OCI-LY7 (cell line): Measurements from ENCODE around the gene TPRG1L. TPM values are rescaled to one million over a fixed set of nuclear protein-coding genes. Genes with fewer than 3 reads are reported as not detected.

Experiments used
- BruUV-seq: library from RNA; stranded (reverse); fragments of 400-500 nt; replicated peaks from 2 replicates; lab custom pipeline; 2021; lab: Mats Ljungman, UMichigan
- CTCF ChIA-PET: fragments of 300-600 bp; sonication (Branson Sonifier 250); formaldehyde crosslinking; loops from one replicate; lab custom pipeline; 2022; ENCODE audit warnings: antibody characterized with exemption; ENCODE audit not compliant: unreplicated experiment; lab: Charles Lee
- POLR2A ChIA-PET: fragments of 300-600 bp; sonication (Branson Sonifier 250); formaldehyde crosslinking; loops from one replicate; lab custom pipeline; 2022; ENCODE audit warnings: antibody characterized with exemption; lab: Charles Lee
- DNase-seq: peaks from one replicate; pipeline ENCODE4 v3.0.0-alpha.2; 2015; ENCODE audit warnings: low spot score
- H2AFZ ChIP-seq: fragments of 200-600 bp; sonication (generic), shearing (Covaris generic); 2 replicates; pipeline ENCODE4 v1.6.1; 2014; ENCODE audit warnings: mild to moderate bottlenecking, antibody characterized with exemption, low read length, moderate library complexity
- H3K27ac ChIP-seq: fragments of 200-600 bp; sonication (generic); 2 replicates; pipeline ENCODE4 v1.5.1; 2014; ENCODE audit warnings: mixed run types, low read depth, mild to moderate bottlenecking, moderate library complexity, low read length, inconsistent platforms; ENCODE audit not compliant: poor library complexity, severe bottlenecking
- H3K36me3 ChIP-seq: fragments of 200-600 bp; sonication (generic); 2 replicates; pipeline ENCODE4 v1.6.1; 2014; ENCODE audit warnings: mild to moderate bottlenecking, antibody characterized with exemption, low read length, moderate library complexity, mixed read lengths; ENCODE audit not compliant: insufficient read depth
- H3K4me1 ChIP-seq: fragments of 200-600 bp; sonication (generic); 2 replicates; pipeline ENCODE4 v1.5.1; 2014; ENCODE audit warnings: mild to moderate bottlenecking, low read length; ENCODE audit not compliant: insufficient read depth, poor library complexity, severe bottlenecking
- H3K4me2 ChIP-seq: fragments of 200-600 bp; sonication (generic); 2 replicates; pipeline ENCODE4 v1.6.1; 2014; ENCODE audit warnings: mild to moderate bottlenecking, low read length
- H3K4me3 ChIP-seq: fragments of 200-600 bp; sonication (generic); 2 replicates; pipeline ENCODE4 v1.5.1; 2014; ENCODE audit warnings: mild to moderate bottlenecking, low read depth, low read length; ENCODE audit not compliant: poor library complexity, severe bottlenecking
- H3K79me2 ChIP-seq: fragments of 200-600 bp; sonication (generic); 2 replicates; pipeline ENCODE4 v1.6.1; 2016; ENCODE audit warnings: low read depth, mild to moderate bottlenecking, low read length, moderate library complexity, mixed read lengths; ENCODE audit not compliant: insufficient read depth
- H3K9me2 ChIP-seq: fragments of 200-600 bp; sonication (generic); 2 replicates; pipeline ENCODE4 v1.6.1; 2016; ENCODE audit warnings: mild to moderate bottlenecking, low read length, mixed read lengths; ENCODE audit not compliant: insufficient read depth
- H3K9me3 ChIP-seq: fragments of 200-600 bp; sonication (generic); 2 replicates; pipeline ENCODE4 v1.6.1; 2014; ENCODE audit warnings: mild to moderate bottlenecking, mixed run types, low read length, mixed read lengths
- H4K20me1 ChIP-seq: fragments of 200-600 bp; sonication (generic); 2 replicates; pipeline ENCODE4 v1.6.1; 2014; ENCODE audit warnings: mild to moderate bottlenecking, antibody characterized with exemption, low read length, moderate library complexity, mixed read lengths; ENCODE audit not compliant: insufficient read depth
- EZH2phosphoT487 ChIP-seq: fragments of 200-600 bp; sonication (generic); IDR thresholded peaks from 2 replicates; pipeline ENCODE4 v1.6.1; 2018; ENCODE audit warnings: low read depth, borderline replicate concordance, mild to moderate bottlenecking, mixed run types, antibody characterized with exemption, low read length, moderate library complexity, mixed read lengths
- intact Hi-C: fragments of 100-400 bp; cut with micrococcal nuclease; formaldehyde crosslinking; loops from one replicate; pipeline ENCODE4 v1.10.0; 2022; ENCODE audit not compliant: unreplicated experiment
- total RNA-seq, 2 experiments: library from RNA; depleted of rRNA in 1 of 2; stranded (reverse); fragments of >200 nt in 1 of 2; shearing (Covaris generic) in 1 of 2; gene quantifications; 2 replicates each; pipeline ENCODE4 v1.2.3, GENCODE V29; 2014 to 2022
- TF ChIP-seq, protein P1 (sequence below): fragments of 200-600 bp; sonication (generic); conservative IDR thresholded peaks from 2 replicates; pipeline ENCODE4 v1.5.1; 2014; ENCODE audit warnings: mild to moderate bottlenecking, antibody characterized with exemption, low read length, moderate library complexity, mixed read lengths

The TPRG1L gene
- total RNA-seq, 2 experiments from 2014 or later, result 3.1 to 6.8 TPM

DNA sequence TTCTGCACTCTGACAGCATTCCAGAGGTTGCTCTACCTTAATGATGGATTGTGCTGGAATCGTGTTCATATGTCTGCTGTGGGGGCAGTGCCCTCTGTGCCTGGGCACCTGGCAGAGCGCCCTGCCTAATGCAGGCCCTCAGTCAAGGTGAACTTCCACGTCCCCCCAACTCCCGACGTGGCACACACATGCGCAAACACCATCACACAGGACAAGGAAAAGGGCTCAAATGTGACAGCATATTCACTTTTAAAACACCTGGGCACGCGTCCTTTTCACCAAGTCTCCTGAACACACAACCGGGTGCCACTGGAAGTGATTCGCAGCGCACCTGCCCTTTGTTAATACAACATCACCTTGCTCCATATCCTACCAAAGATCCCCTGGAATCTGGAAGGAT lies 11.7 kb downstream of the TPRG1L start:
- no peak overlapping the region for H2AFZ ChIP-seq
- no peak overlapping the region for H3K4me2 ChIP-seq
- no peak overlapping the region for H3K4me3 ChIP-seq
- intact Hi-C loops, result no loop called here
- no peaks in the 10 kb centered on the region for H3K4me1 ChIP-seq
- no peak for TF ChIP-seq EZH2phosphoT487
- ChIA-PET CTCF (no interaction called here), POLR2A (no interaction called here)
- DNase-seq, result no peak
- no peaks in the 10 kb centered on the region for H3K79me2 ChIP-seq
- H3K36me3 ChIP-seq, result peaks cover 46% of the 10 kb centered on the region
- H3K9me2 ChIP-seq, result no peaks in the 10 kb centered on the region
- no peaks in the 10 kb centered on the region for H4K20me1 ChIP-seq
- BruUV-seq, result no TSS peak
- H3K27ac ChIP-seq, result no peak overlapping the region
- no peaks in the 10 kb centered on the region for H3K9me3 ChIP-seq

DNA sequence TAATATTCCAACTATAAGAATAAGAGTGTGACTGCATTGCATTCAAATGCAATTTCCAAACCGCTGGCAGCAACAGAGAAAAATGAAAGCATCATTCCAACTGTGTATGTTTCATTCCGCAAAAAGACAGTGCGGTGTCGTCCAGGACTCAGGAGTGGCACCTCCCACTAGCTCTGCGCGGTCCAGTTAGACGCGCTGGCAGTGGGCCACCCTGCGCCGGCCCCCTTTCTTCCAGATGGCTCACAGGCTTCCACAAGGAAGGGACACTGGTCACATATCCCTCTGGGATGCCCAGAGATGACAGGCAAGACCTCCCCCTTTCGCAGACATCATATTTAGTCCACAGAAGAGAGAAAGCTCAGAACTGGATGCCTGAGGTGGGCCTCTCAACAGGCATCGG lies 13.2 kb downstream of the TPRG1L start:
- intact Hi-C loops, result no loop called here
- H3K4me3 ChIP-seq, result no peak overlapping the region
- no peak overlapping the region for H3K27ac ChIP-seq
- no peaks in the 10 kb centered on the region for H3K9me3 ChIP-seq
- no peak overlapping the region for H2AFZ ChIP-seq
- no TSS peak for BruUV-seq
- no peak for TF ChIP-seq EZH2phosphoT487
- TF ChIP-seq, protein P1, sequence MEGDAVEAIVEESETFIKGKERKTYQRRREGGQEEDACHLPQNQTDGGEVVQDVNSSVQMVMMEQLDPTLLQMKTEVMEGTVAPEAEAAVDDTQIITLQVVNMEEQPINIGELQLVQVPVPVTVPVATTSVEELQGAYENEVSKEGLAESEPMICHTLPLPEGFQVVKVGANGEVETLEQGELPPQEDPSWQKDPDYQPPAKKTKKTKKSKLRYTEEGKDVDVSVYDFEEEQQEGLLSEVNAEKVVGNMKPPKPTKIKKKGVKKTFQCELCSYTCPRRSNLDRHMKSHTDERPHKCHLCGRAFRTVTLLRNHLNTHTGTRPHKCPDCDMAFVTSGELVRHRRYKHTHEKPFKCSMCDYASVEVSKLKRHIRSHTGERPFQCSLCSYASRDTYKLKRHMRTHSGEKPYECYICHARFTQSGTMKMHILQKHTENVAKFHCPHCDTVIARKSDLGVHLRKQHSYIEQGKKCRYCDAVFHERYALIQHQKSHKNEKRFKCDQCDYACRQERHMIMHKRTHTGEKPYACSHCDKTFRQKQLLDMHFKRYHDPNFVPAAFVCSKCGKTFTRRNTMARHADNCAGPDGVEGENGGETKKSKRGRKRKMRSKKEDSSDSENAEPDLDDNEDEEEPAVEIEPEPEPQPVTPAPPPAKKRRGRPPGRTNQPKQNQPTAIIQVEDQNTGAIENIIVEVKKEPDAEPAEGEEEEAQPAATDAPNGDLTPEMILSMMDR, result no peak
- no peak overlapping the region for H3K4me2 ChIP-seq
- peaks cover 45% of the 10 kb centered on the region for H3K36me3 ChIP-seq
- no peaks in the 10 kb centered on the region for H3K9me2 ChIP-seq
- no peaks in the 10 kb centered on the region for H4K20me1 ChIP-seq
- CTCF ChIA-PET, result no interaction called here
- no peaks in the 10 kb centered on the region for H3K4me1 ChIP-seq
- POLR2A ChIA-PET, result no interaction called here
- DNase-seq, result no peak
- no peaks in the 10 kb centered on the region for H3K79me2 ChIP-seq

DNA sequence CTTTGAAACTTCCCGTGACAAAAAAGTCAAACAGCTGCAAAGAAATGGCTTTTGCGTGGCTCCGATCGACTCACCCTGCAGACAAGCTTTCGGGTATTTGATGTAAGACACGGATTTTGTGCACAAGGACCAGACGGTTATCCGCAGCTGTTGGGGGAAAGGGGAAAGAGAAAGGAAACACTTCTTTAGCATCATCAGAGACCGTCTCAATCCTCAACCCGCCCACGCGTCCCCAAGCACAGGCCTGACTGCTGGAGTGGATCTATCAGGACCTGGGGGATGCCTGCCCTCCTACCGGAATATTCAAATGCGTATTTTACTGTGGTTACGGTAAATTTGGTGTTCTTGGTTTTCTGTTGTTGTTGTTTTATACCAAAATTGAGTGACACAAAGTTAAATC lies 13.9 kb downstream of the TPRG1L start:
- CTCF ChIA-PET, result no interaction called here
- TF ChIP-seq EZH2phosphoT487, result no peak
- TF ChIP-seq, protein P1, result no peak
- peaks cover 43% of the 10 kb centered on the region for H3K36me3 ChIP-seq

More for the DNA sequence above, 13.9 kb downstream of the TPRG1L start:
- Histone ChIP-seq H3K4me3 (no peak overlapping the region), H2AFZ (no peak overlapping the region), H3K79me2 (no peaks in the 10 kb centered on the region), H4K20me1 (no peaks in the 10 kb centered on the region), H3K4me2 (no peak overlapping the region), H3K4me1 (no peaks in the 10 kb centered on the region), H3K9me3 (no peaks in the 10 kb centered on the region), H3K27ac (no peak overlapping the region), H3K9me2 (no peaks in the 10 kb centered on the region)
- no TSS peak for BruUV-seq
- POLR2A ChIA-PET, result no interaction called here
- no peak for DNase-seq
- intact Hi-C loops, result no loop called here
